Calu3 (cell line): Measurements from ENCODE around the gene TMSB4X. TPM values are rescaled to one million over a fixed set of nuclear protein-coding genes. Genes with fewer than 3 reads are reported as not detected.

Source experiments
- BruUV-seq: library from RNA; stranded (reverse); fragments of 400-500 nt; replicated peaks from 2 replicates; lab custom pipeline; 2021; lab: Mats Ljungman, UMichigan
- CTCF ChIA-PET: fragments of 300-600 bp; sonication (Branson Sonifier 250); formaldehyde crosslinking; loops from one replicate; lab custom pipeline; 2022; ENCODE audit warnings: antibody characterized with exemption; lab: Charles Lee
- DNase-seq: peaks from one replicate; pipeline ENCODE4 v3.0.0; 2022
- H3K27ac Mint-ChIP-seq: one replicate; pipeline ENCODE4 v1.8.0; 2022; ENCODE audit warnings: mixed read lengths; ENCODE audit not compliant: unreplicated experiment
- H3K27me3 Mint-ChIP-seq: one replicate; pipeline ENCODE4 v1.8.0; 2022; ENCODE audit warnings: mixed read lengths; ENCODE audit not compliant: unreplicated experiment
- H3K36me3 Mint-ChIP-seq: one replicate; pipeline ENCODE4 v1.8.0; 2022; ENCODE audit warnings: mild to moderate bottlenecking, moderate library complexity, mixed read lengths; ENCODE audit not compliant: insufficient read depth, unreplicated experiment
- H3K4me1 Mint-ChIP-seq: one replicate; pipeline ENCODE4 v1.8.0; 2022; ENCODE audit warnings: mild to moderate bottlenecking, low read depth, mixed read lengths; ENCODE audit not compliant: unreplicated experiment
- H3K4me3 Mint-ChIP-seq: one replicate; pipeline ENCODE4 v1.8.0; 2022; ENCODE audit warnings: mild to moderate bottlenecking, low read depth, moderate library complexity, mixed read lengths; ENCODE audit not compliant: unreplicated experiment
- H3K9me3 Mint-ChIP-seq: one replicate; pipeline ENCODE4 v1.8.0; 2022; ENCODE audit warnings: low read depth, mixed read lengths; ENCODE audit not compliant: unreplicated experiment
- CTCF ChIP-seq: fragments of 200-600 bp; IDR thresholded peaks from one replicate; pipeline ENCODE4 v1.8.0; 2022; ENCODE audit warnings: antibody characterized with exemption; ENCODE audit not compliant: unreplicated experiment
- intact Hi-C: fragments of 100-400 bp; cut with micrococcal nuclease; formaldehyde crosslinking; loops from one replicate; pipeline ENCODE4 v1.10.0; 2022; ENCODE audit not compliant: unreplicated experiment
- total RNA-seq: library from RNA; stranded (reverse); gene quantifications from 2 replicates; pipeline ENCODE4 v1.2.3, GENCODE V29; 2022

Gene TMSB4X
- total RNA-seq, 1 experiment from 2014 or later = 5,274 TPM

GRCh38 chrX:12987340-12987739 lies 12.4 kb downstream of the TMSB4X start:
- DNase-seq = no peak
- peak overlapping the region; percentile 95 for H3K27ac Mint-ChIP-seq
- CTCF ChIA-PET = no interaction called here
- peak overlapping the region; percentile 40 for H3K4me3 Mint-ChIP-seq
- intact Hi-C loops = loop anchor here (5.0 kb wide), 2 partner anchors 235 to 410 kb away; no protein-coding TSS in a partner anchor
- BruUV-seq = no TSS peak
- H3K36me3 Mint-ChIP-seq = peaks cover 45% of the 10 kb centered on the region
- H3K27me3 Mint-ChIP-seq = no peaks in the 10 kb centered on the region
- peaks cover 9% of the 10 kb centered on the region for H3K9me3 Mint-ChIP-seq
- peaks cover 62% of the 10 kb centered on the region for H3K4me1 Mint-ChIP-seq
- no peak for TF ChIP-seq CTCF

DNA sequence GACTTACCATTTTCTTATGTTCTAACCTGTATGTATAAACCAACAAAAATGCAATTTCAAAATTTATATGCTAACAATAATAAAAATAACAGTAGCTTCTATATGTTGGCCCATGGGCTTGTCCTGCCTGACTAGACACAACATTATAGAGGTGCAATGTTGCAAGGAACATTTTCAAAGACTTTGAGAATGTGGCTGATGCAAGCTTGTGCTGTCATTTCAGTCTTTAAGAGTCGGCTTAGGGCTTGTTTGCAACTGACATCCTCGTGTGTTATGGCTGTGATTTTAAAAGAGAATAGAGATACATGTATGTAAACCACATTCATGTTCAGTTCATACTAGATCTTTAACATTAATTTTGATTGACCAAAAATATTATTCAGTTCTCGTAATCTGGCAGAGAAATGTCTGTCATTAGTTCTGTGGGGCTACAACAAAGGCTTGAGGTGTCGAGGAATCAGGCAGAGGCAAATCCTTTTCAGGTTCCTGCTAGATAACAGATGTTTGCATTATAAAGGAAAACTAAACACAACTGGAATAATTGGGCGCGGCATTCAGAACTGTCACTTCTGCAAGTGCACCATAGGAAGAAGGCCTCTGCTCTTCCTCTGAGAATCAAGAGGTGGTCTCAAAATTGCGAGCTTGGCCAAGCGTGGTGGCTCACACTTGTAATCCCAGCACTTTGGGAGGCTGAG lies 13.1 kb downstream of the TMSB4X start:
- intact Hi-C loops = loop anchor here (5.0 kb wide), 2 partner anchors 234 to 409 kb away; no protein-coding TSS in a partner anchor
- Mint-ChIP-seq H3K9me3 (peaks cover 9% of the 10 kb centered on the region), H3K27me3 (no peaks in the 10 kb centered on the region), H3K4me1 (peaks cover 55% of the 10 kb centered on the region), H3K27ac (peak overlapping the region; percentile 95), H3K36me3 (peaks cover 45% of the 10 kb centered on the region), H3K4me3 (peak overlapping the region; percentile 30)
- CTCF ChIA-PET = no interaction called here
- BruUV-seq = TSS peak; percentile 67
- no peak for TF ChIP-seq CTCF
- no peak for DNase-seq

- intact Hi-C loops = loop anchor here (5.0 kb wide), 2 partner anchors 234 to 409 kb away; no protein-coding TSS in a partner anchor
- DNase-seq = peak; percentile 66
- Mint-ChIP-seq H3K9me3 (peaks cover 9% of the 10 kb centered on the region), H3K4me3 (peak overlapping the region; percentile 30), H3K36me3 (peaks cover 40% of the 10 kb centered on the region), H3K27me3 (no peaks in the 10 kb centered on the region), H3K27ac (peak overlapping the region; percentile 95), H3K4me1 (peaks cover 52% of the 10 kb centered on the region)
- CTCF ChIA-PET = interaction anchor here (0.5 to 0.8 kb wide), 3 partner anchors 9 to 93 kb away, joined by 3 to 5 read pairs (median 3); no protein-coding TSS in a partner anchor
- no TSS peak for BruUV-seq
- no peak for TF ChIP-seq CTCF
These were observed 13.9 kb downstream of the TMSB4X start for GRCh38 chrX:12988797-12989196.

- BruUV-seq = no TSS peak
- H3K27ac Mint-ChIP-seq = peak overlapping the region; percentile 95
These were observed 14.6 kb downstream of the TMSB4X start for GRCh38 chrX:12989461-12989860.

More at GRCh38 chrX:12989461-12989860, 14.6 kb downstream of the TMSB4X start:
- no peak for TF ChIP-seq CTCF
- Mint-ChIP-seq H3K4me1 (peaks cover 49% of the 10 kb centered on the region), H3K27me3 (no peaks in the 10 kb centered on the region), H3K36me3 (peaks cover 43% of the 10 kb centered on the region), H3K9me3 (peaks cover 9% of the 10 kb centered on the region), H3K4me3 (no peak overlapping the region)
- intact Hi-C loops = loop anchor here (5.0 kb wide), 2 partner anchors 233 to 408 kb away; no protein-coding TSS in a partner anchor
- CTCF ChIA-PET = interaction anchor here (0.5 to 0.8 kb wide), 3 partner anchors 8 to 93 kb away, joined by 3 to 5 read pairs (median 3); no protein-coding TSS in a partner anchor
- DNase-seq = no peak
